ENCODE data around the gene KCNE2.

GRCh38 chr21:34351786-34352241, 12.0 kb upstream of the KCNE2 start:
- TF ChIP-seq, protein P1, sequence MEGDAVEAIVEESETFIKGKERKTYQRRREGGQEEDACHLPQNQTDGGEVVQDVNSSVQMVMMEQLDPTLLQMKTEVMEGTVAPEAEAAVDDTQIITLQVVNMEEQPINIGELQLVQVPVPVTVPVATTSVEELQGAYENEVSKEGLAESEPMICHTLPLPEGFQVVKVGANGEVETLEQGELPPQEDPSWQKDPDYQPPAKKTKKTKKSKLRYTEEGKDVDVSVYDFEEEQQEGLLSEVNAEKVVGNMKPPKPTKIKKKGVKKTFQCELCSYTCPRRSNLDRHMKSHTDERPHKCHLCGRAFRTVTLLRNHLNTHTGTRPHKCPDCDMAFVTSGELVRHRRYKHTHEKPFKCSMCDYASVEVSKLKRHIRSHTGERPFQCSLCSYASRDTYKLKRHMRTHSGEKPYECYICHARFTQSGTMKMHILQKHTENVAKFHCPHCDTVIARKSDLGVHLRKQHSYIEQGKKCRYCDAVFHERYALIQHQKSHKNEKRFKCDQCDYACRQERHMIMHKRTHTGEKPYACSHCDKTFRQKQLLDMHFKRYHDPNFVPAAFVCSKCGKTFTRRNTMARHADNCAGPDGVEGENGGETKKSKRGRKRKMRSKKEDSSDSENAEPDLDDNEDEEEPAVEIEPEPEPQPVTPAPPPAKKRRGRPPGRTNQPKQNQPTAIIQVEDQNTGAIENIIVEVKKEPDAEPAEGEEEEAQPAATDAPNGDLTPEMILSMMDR (IDR thresholded peaks at IDR 0.05) = peak; percentile 55 to 97 (median 76)
- no peak for TF ChIP-seq POLR2A (IDR thresholded peaks at IDR 0.05)
